Adipose tissue (tissue), 3 donors: Measurements from ENCODE around the gene AHCYL1. TPM values are rescaled to one million over a fixed set of nuclear protein-coding genes. Genes with fewer than 3 reads are reported as not detected.

ENCODE experiments used
- H3K27ac ChIP-seq: one replicate; pipeline ENCODE4 v1.5.1; 2013; ENCODE audit warnings: low read depth, low read length
- WGBS, 3 donors: extraction: QIAGEN DNeasy Blood & Tissue Kit; methylation state at CpG; one replicate each; pipeline ENCODE4 v1.1.7; 2013; 5-methylcytosine and 5-hydroxymethylcytosine counted together
- polyA plus RNA-seq, 3 donors: library from polyadenylated mRNA; stranded (reverse); fragments of 200-250 nt; gene quantifications; one replicate each; pipeline ENCODE4 v1.2.3, GENCODE V29; 2013
- donor health status: healthy with polysubstance abuse.
- donor health status: Bipolar disorder and iron deficiency.
- donor health status: healthy.

Gene AHCYL1
- polyA plus RNA-seq, 3 donors = 36.7 to 73.6 (median 67.0) TPM

GRCh38 chr1:109991400-109991925, 6.9 kb downstream of the AHCYL1 start:
- WGBS, 3 donors = 84 to 91% (median 88%) methylated on average over 5 of the region's 5 CpGs
- H3K27ac ChIP-seq = no peak overlapping the region

- no peak overlapping the region for H3K27ac ChIP-seq
- WGBS, 3 donors = 55 to 75% (median 73%) methylated on average over 3 of the region's 3 CpGs
Measured at GRCh38 chr1:109993885-109994284, 9.3 kb downstream of the AHCYL1 start.

- 35 to 76% (median 75%) methylated on average over 1 of the region's 1 CpG for WGBS, 3 donors
- no peak overlapping the region for H3K27ac ChIP-seq
Measured at GRCh38 chr1:109994654-109995053, 10.1 kb downstream of the AHCYL1 start.

- 74 to 89% (median 86%) methylated on average over 2 of the region's 2 CpGs for WGBS, 3 donors
- no peak overlapping the region for H3K27ac ChIP-seq
Measured at GRCh38 chr1:109995536-109995935, 11.0 kb downstream of the AHCYL1 start.

GRCh38 chr1:109996476-109996875, 11.9 kb downstream of the AHCYL1 start:
- no peak overlapping the region for H3K27ac ChIP-seq
- WGBS, 3 donors = 74 to 92% (median 78%) methylated on average over 5 of the region's 5 CpGs

GRCh38 chr1:109997204-109997866, 12.8 kb downstream of the AHCYL1 start:
- no peak overlapping the region for H3K27ac ChIP-seq

GRCh38 chr1:109997867-109998229, 13.3 kb downstream of the AHCYL1 start:
- H3K27ac ChIP-seq = no peak overlapping the region

More at GRCh38 chr1:109997204-109997866, 12.8 kb downstream of the AHCYL1 start:
- 33 to 81% (median 77%) methylated on average over 7 of the region's 7 CpGs for WGBS, 3 donors

- H3K27ac ChIP-seq = no peak overlapping the region
- 75 to 91% (median 78%) methylated on average over 1 of the region's 1 CpG for WGBS, 3 donors
Measured at GRCh38 chr1:110002695-110003094, 18.1 kb downstream of the AHCYL1 start.

GRCh38 chr1:110003747-110004428, 19.3 kb downstream of the AHCYL1 start:
- WGBS, 3 donors = 6 to 11% (median 10%) methylated on average over 8 of the region's 8 CpGs
- H3K27ac ChIP-seq = peak overlapping the region; percentile 43

GRCh38 chr1:110004583-110004982, 20.0 kb downstream of the AHCYL1 start:
- WGBS, 3 donors = 23 to 50% (median 43%) methylated on average over 1 of the region's 1 CpG
- H3K27ac ChIP-seq = peak overlapping the region; percentile 43

GRCh38 chr1:110005971-110006370, 21.4 kb downstream of the AHCYL1 start:
- no peak overlapping the region for H3K27ac ChIP-seq

GRCh38 chr1:110006516-110006915, 22.0 kb downstream of the AHCYL1 start:
- WGBS, 3 donors = 14 to 57% (median 35%) methylated on average over 1 of the region's 1 CpG
- H3K27ac ChIP-seq = no peak overlapping the region

GRCh38 chr1:110007046-110007830, 22.7 kb downstream of the AHCYL1 start:
- WGBS, 3 donors = 64 to 86% (median 78%) methylated on average over 4 of the region's 4 CpGs
- no peak overlapping the region for H3K27ac ChIP-seq

GRCh38 chr1:110008971-110009565, 24.5 kb downstream of the AHCYL1 start:
- H3K27ac ChIP-seq = no peak overlapping the region
- WGBS, 3 donors = 63 to 93% (median 90%) methylated on average over 7 of the region's 7 CpGs

GRCh38 chr1:110011527-110012041, 27.0 kb downstream of the AHCYL1 start:
- 41 to 43% (median 42%) methylated on average over 2 of the region's 2 CpGs for WGBS, 3 donors
- H3K27ac ChIP-seq = no peak overlapping the region

GRCh38 chr1:110012100-110012780, 27.7 kb downstream of the AHCYL1 start:
- 66 to 85% (median 83%) methylated on average over 6 of the region's 6 CpGs for WGBS, 3 donors
- no peak overlapping the region for H3K27ac ChIP-seq

- H3K27ac ChIP-seq = no peak overlapping the region
- 83 to 93% (median 93%) methylated on average over 3 of the region's 3 CpGs for WGBS, 3 donors
Measured at GRCh38 chr1:110017792-110018191, 33.2 kb downstream of the AHCYL1 start.

- H3K27ac ChIP-seq = no peak overlapping the region
- WGBS, 3 donors = 83 to 96% (median 95%) methylated on average over 9 of the region's 9 CpGs
Measured at GRCh38 chr1:110018396-110018795, 33.8 kb downstream of the AHCYL1 start.
